H9 (cell line): ENCODE measurements around the gene LRRFIP2. TPM values are rescaled to one million over a fixed set of nuclear protein-coding genes. Genes with fewer than 3 reads are reported as not detected.

Experiments used
- DNase-seq: peaks from one replicate; pipeline ENCODE4 v3.0.0-alpha.2; 2017
- H2AFZ ChIP-seq: one replicate; pipeline ENCODE4 v1.6.1; 2013; ENCODE audit warnings: mild to moderate bottlenecking, low read length, control low read depth, moderate library complexity
- H2AK5ac ChIP-seq: 2 replicates; pipeline ENCODE4 v1.6.1; 2013; ENCODE audit warnings: low read length, control low read depth, mixed read lengths; ENCODE audit not compliant: insufficient read length
- H2BK120ac ChIP-seq: one replicate; pipeline ENCODE4 v1.6.1; 2013; ENCODE audit warnings: low read depth, mild to moderate bottlenecking, low read length, control low read depth, inconsistent platforms; ENCODE audit not compliant: poor library complexity, severe bottlenecking
- H2BK12ac ChIP-seq: 2 replicates; pipeline ENCODE4 v1.6.1; 2013; ENCODE audit warnings: low read length, control low read depth, mixed read lengths, low read depth; ENCODE audit not compliant: insufficient read length
- H2BK15ac ChIP-seq: 2 replicates; pipeline ENCODE4 v1.6.1; 2013; ENCODE audit warnings: low read depth, low read length, control low read depth
- H2BK20ac ChIP-seq: one replicate; pipeline ENCODE4 v1.6.1; 2013; ENCODE audit warnings: low read depth, mild to moderate bottlenecking, low read length, control low read depth, inconsistent platforms; ENCODE audit not compliant: poor library complexity, severe bottlenecking
- H2BK5ac ChIP-seq: 2 replicates; pipeline ENCODE4 v1.6.1; 2013; ENCODE audit warnings: low read length, control low read depth, mixed read lengths; ENCODE audit not compliant: insufficient read length
- H3K14ac ChIP-seq: 2 replicates; pipeline ENCODE4 v1.6.1; 2013; ENCODE audit warnings: low read length, control low read depth; ENCODE audit not compliant: insufficient read depth
- H3K18ac ChIP-seq: 2 replicates; pipeline ENCODE4 v1.6.1; 2013; ENCODE audit warnings: low read depth, mild to moderate bottlenecking, mixed read lengths, low read length, control low read depth; ENCODE audit not compliant: insufficient read length
- H3K23ac ChIP-seq: 2 replicates; pipeline ENCODE4 v1.6.1; 2013; ENCODE audit warnings: low read length, control low read depth, mixed read lengths, low read depth; ENCODE audit not compliant: insufficient read length
- H3K23me2 ChIP-seq: 2 replicates; pipeline ENCODE4 v1.6.1; 2013; ENCODE audit warnings: low read depth, mild to moderate bottlenecking, mixed read lengths, low read length, control low read depth; ENCODE audit not compliant: insufficient read length, poor library complexity, severe bottlenecking
- H3K27ac ChIP-seq: 2 replicates; pipeline ENCODE4 v1.5.1; 2013; ENCODE audit warnings: low read length, control low read depth, mixed read lengths, low read depth; ENCODE audit not compliant: insufficient read length
- H3K27me3 ChIP-seq: 2 replicates; pipeline ENCODE4 v1.6.1; 2013; ENCODE audit warnings: low read length, control low read depth, inconsistent platforms; ENCODE audit not compliant: insufficient read depth
- H3K4ac ChIP-seq: 2 replicates; pipeline ENCODE4 v1.6.1; 2013; ENCODE audit warnings: low read depth, mild to moderate bottlenecking, control low read depth, inconsistent platforms, low read length, moderate library complexity
- H3K4me1 ChIP-seq: 2 replicates; pipeline ENCODE4 v1.6.1; 2013; ENCODE audit warnings: low read length, control low read depth, inconsistent platforms; ENCODE audit not compliant: insufficient read depth
- H3K4me2 ChIP-seq: 2 replicates; pipeline ENCODE4 v1.6.1; 2013; ENCODE audit warnings: low read length, control low read depth, mixed read lengths; ENCODE audit not compliant: insufficient read length, insufficient read depth
- H3K56ac ChIP-seq: 2 replicates; pipeline ENCODE4 v1.6.1; 2013; ENCODE audit warnings: low read depth, mild to moderate bottlenecking, mixed read lengths, low read length, control low read depth; ENCODE audit not compliant: insufficient read length
- H3K79me1 ChIP-seq: 2 replicates; pipeline ENCODE4 v1.6.1; 2013; ENCODE audit warnings: low read depth, mild to moderate bottlenecking, moderate library complexity, low read length, control low read depth, inconsistent platforms; ENCODE audit not compliant: insufficient read depth, poor library complexity, severe bottlenecking
- H3K79me2 ChIP-seq: 2 replicates; pipeline ENCODE4 v1.6.1; 2013; ENCODE audit warnings: low read length, control low read depth, inconsistent platforms; ENCODE audit not compliant: insufficient read depth
- H3K9ac ChIP-seq: 2 replicates; pipeline ENCODE4 v1.6.1; 2013; ENCODE audit warnings: low read length, control low read depth, mixed read lengths; ENCODE audit not compliant: insufficient read length; ENCODE audit errors: extremely low read depth
- H3K9me3 ChIP-seq: one replicate; pipeline ENCODE4 v1.6.1; 2013; ENCODE audit warnings: low read depth, low read length, inconsistent platforms; ENCODE audit not compliant: control insufficient read depth
- H3T11ph ChIP-seq: one replicate; pipeline ENCODE4 v1.6.1; 2013; ENCODE audit warnings: mild to moderate bottlenecking, low read length, control low read depth, inconsistent platforms
- H4K20me1 ChIP-seq: one replicate; pipeline ENCODE4 v1.6.1; 2013; ENCODE audit not compliant: control insufficient read depth, insufficient read length, insufficient read depth
- H4K5ac ChIP-seq: 2 replicates; pipeline ENCODE4 v1.6.1; 2013; ENCODE audit warnings: low read depth, mild to moderate bottlenecking, mixed read lengths, low read length, control low read depth; ENCODE audit not compliant: insufficient read length
- H4K8ac ChIP-seq: replicated peaks from 2 replicates; pipeline ENCODE4 v1.6.1; 2013; ENCODE audit warnings: low read length, control low read depth, mixed read lengths, low read depth; ENCODE audit not compliant: insufficient read length
- H4K91ac ChIP-seq: 2 replicates; pipeline ENCODE4 v1.6.1; 2013; ENCODE audit warnings: low read depth, mild to moderate bottlenecking, moderate library complexity, mixed read lengths, low read length, control low read depth; ENCODE audit not compliant: insufficient read length
- H3K27ac Mint-ChIP-seq, 3 experiments: 2 replicates in 2 of 3; 3 replicates in 1 of 3; pipeline ENCODE4 v1.8.0; 2020 to 2021; ENCODE audit warnings: mixed read lengths in 3 of 3, mild to moderate bottlenecking in 1 of 3, moderate library complexity in 1 of 3
- H3K27me3 Mint-ChIP-seq: 2 replicates; pipeline ENCODE4 v1.8.0; 2021; ENCODE audit warnings: low read depth, mild to moderate bottlenecking, moderate library complexity, mixed read lengths
- H3K36me3 Mint-ChIP-seq, 3 experiments: 2 replicates in 2 of 3; 3 replicates in 1 of 3; pipeline ENCODE4 v1.8.0; 2020 to 2021; ENCODE audit warnings: low read depth in 3 of 3, mixed read lengths in 3 of 3; ENCODE audit not compliant: insufficient read depth in 1 of 3
- H3K4me1 Mint-ChIP-seq, 2 experiments: 2 replicates each; pipeline ENCODE4 v1.8.0; 2020; ENCODE audit warnings: mixed read lengths in 2 of 2
- H3K4me3 Mint-ChIP-seq, 2 experiments: 2 replicates in 1 of 2; 3 replicates in 1 of 2; pipeline ENCODE4 v1.8.0; 2020 to 2021; ENCODE audit warnings: mild to moderate bottlenecking in 2 of 2, mixed read lengths in 2 of 2, moderate library complexity in 1 of 2
- H3K9me3 Mint-ChIP-seq, 2 experiments: 2 replicates in 1 of 2; 3 replicates in 1 of 2; pipeline ENCODE4 v1.8.0; 2020; ENCODE audit warnings: mild to moderate bottlenecking in 2 of 2, mixed read lengths in 2 of 2, moderate library complexity in 1 of 2
- WGBS: extraction: QIAGEN DNeasy Blood & Tissue Kit; methylation state at CpG from one replicate; pipeline ENCODE4 v1.1.7; 2013; ENCODE audit warnings: missing lambda C conversion rate, low lambda C conversion rate, mixed read lengths; ENCODE audit not compliant: insufficient read length; ENCODE audit errors: extremely low coverage; 5-methylcytosine and 5-hydroxymethylcytosine counted together
- total RNA-seq: library from RNA; stranded (reverse); gene quantifications from 2 replicates; pipeline ENCODE4 v1.2.1, GENCODE V29; 2021
- TF ChIP-seq, protein P1 (sequence below): fragments of 200-600 bp; sonication (generic); conservative IDR thresholded peaks from 3 replicates; pipeline ENCODE4 v1.8.0; 2021; ENCODE audit warnings: antibody characterized with exemption, mild to moderate bottlenecking

LRRFIP2 gene
- total RNA-seq, 1 experiment from 2014 or later: 30.7 TPM

DNA sequence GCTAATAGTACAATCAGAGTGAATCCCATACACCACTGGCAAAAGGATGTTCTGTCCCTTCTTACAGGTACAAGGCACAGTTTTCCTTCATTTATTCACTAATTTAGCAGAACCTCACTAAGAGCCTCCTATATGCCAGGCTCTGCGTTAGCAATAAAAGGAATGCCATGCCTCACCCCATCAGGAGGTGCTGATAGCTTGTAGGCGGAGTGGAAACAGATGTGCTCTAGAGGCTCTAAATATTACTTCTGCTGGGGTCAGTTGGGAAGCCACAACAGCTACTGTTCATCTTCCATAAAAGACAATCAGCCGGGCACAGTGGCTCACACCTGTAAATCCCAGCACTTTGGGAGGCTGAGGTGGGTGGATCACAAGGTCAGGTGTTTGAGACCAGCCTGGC is 156.7 kb downstream of the LRRFIP2 start:
- H3K27ac Mint-ChIP-seq: no peak overlapping the region; a peak in 1 of 7 replicates
- Histone ChIP-seq H2AFZ (no peak overlapping the region), H3K4ac (no peak overlapping the region), H3K9me3 (no peaks in the 10 kb centered on the region), H2AK5ac (no peak overlapping the region), H3K79me2 (no peaks in the 10 kb centered on the region), H4K5ac (no peak overlapping the region), H3K27me3 (no peaks in the 10 kb centered on the region; the same call in 1 of the 2 replicates), H2BK120ac (no peak overlapping the region), H2BK12ac (no peak overlapping the region), H3K14ac (no peak overlapping the region), H3K23ac (no peak overlapping the region), H2BK20ac (no peak overlapping the region), H2BK5ac (no peak overlapping the region), H3K23me2 (no peaks in the 10 kb centered on the region), H3K18ac (no peak overlapping the region), H4K20me1 (no peaks in the 10 kb centered on the region), H3T11ph (no peak overlapping the region), H2BK15ac (no peak overlapping the region), H3K56ac (no peak overlapping the region), H3K79me1 (no peaks in the 10 kb centered on the region), H3K9ac (no peak overlapping the region), H4K8ac (no peak overlapping the region), H4K91ac (no peak overlapping the region), H3K4me2 (no peak overlapping the region), H3K4me1 (no peaks in the 10 kb centered on the region), H3K27ac (no peak overlapping the region)
- no peaks in the 10 kb centered on the region for H3K9me3 Mint-ChIP-seq
- H3K27me3 Mint-ChIP-seq: no peaks in the 10 kb centered on the region
- WGBS: no CpG with 5 or more reads among the region's 3 CpGs
- no peaks in the 10 kb centered on the region for H3K4me1 Mint-ChIP-seq
- no peak for DNase-seq
- H3K36me3 Mint-ChIP-seq: peaks cover 53 to 84% (median 80%) of the 10 kb centered on the region in 3 experiments
- H3K4me3 Mint-ChIP-seq: no peak overlapping the region
- TF ChIP-seq, protein P1, sequence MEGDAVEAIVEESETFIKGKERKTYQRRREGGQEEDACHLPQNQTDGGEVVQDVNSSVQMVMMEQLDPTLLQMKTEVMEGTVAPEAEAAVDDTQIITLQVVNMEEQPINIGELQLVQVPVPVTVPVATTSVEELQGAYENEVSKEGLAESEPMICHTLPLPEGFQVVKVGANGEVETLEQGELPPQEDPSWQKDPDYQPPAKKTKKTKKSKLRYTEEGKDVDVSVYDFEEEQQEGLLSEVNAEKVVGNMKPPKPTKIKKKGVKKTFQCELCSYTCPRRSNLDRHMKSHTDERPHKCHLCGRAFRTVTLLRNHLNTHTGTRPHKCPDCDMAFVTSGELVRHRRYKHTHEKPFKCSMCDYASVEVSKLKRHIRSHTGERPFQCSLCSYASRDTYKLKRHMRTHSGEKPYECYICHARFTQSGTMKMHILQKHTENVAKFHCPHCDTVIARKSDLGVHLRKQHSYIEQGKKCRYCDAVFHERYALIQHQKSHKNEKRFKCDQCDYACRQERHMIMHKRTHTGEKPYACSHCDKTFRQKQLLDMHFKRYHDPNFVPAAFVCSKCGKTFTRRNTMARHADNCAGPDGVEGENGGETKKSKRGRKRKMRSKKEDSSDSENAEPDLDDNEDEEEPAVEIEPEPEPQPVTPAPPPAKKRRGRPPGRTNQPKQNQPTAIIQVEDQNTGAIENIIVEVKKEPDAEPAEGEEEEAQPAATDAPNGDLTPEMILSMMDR: no peak
